ENCODE results near the gene COL16A1.

The COL16A1 gene

GRCh38 chr1:31734582-31735107, 30.8 kb upstream of the COL16A1 start:
- intact Hi-C loops (cut with DNase I): no loop called here
- peak in 16 of 42 donors; percentile 40 to 70 (median 46) for DNase-seq

GRCh38 chr1:31733389-31734219, 29.8 kb upstream of the COL16A1 start:
- intact Hi-C loops (cut with DNase I): no loop called here
- DNase-seq: peak in 25 of 42 donors; percentile 27 to 71 (median 50)

GRCh38 chr1:31732751-31733289, 29.0 kb upstream of the COL16A1 start:
- DNase-seq: no peak
- intact Hi-C loops (cut with DNase I): no loop called here

DNA sequence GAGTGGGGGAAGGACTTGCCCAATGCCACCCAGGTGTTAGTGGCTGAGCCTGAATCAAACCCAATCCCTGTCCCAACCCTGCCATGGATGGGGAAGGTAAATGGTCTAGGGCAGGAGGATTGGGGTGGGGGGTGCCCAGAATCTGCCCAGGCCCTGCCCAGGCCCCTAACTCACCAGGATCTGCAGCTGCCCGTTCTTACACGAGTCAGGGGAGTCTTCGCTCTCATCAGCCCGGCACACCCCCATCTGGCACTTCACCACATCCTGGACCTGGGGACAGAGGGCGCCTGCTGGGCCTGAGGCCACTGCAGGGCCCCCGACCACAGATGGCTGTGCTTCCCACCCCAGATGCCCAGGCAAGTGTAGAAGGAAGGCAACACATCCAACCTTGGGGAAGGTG, 28.5 kb upstream of the COL16A1 start:
- no peak for DNase-seq
- intact Hi-C loops (cut with DNase I): no loop called here

- intact Hi-C loops (cut with DNase I): no loop called here
- DNase-seq: no peak
Measured at GRCh38 chr1:31731049-31731565, 27.3 kb upstream of the COL16A1 start.

DNA sequence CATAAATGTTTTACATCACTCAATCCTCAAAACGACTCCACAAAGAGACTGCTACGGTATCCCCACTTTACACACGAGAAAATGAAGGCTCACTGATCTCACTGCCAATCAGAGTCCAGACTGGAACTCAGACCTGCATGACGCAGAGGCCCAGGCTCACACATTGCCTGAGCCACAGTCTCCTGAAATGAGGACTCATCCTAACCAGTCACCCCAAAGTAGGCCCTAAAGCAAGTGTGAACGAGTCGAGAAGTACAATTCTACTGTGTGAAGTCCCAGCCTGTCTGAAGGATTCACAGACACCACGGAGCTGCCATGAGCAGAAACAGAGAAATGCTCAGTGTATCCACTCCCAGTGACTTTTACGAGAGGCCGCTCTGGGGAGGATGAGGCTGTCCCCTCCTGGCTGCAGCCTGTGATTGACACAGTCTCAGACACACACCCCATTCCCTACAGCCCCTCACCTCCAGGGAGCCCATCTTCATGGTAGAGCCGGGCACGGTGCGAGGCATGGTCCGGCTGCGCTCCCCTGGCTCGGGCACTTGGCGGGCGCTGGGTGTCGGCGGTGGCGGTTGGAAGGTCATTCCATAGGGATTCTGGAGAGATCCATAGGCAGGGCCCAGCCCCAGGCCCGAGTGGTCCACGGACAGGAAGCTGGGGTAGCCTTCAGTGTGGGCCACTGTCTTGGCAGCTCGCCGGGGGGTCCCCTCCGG, 26.7 kb upstream of the COL16A1 start:
- intact Hi-C loops (cut with DNase I): no loop called here
- no peak for DNase-seq

DNA sequence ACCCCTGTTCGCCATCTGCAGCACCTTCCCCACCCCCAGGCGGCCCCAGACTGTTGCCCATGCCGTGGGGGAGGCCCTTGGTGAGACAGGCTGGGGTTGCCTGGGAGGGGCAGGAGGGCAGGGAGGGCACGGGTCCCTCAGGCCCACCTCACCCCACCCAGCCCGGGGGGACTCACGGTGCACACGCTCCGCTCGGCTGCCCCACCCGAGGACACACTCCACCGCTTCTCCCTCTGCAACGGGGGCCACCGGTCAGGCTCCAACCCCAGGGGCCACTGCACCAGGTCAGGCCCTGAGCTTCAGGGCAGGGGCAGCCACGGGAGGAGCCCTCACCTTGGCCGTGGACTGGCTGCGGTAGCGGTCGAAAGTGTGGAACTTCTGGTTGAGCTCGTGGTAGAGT, 24.0 kb upstream of the COL16A1 start:
- no peak for DNase-seq
- intact Hi-C loops (cut with DNase I): no loop called here

DNA sequence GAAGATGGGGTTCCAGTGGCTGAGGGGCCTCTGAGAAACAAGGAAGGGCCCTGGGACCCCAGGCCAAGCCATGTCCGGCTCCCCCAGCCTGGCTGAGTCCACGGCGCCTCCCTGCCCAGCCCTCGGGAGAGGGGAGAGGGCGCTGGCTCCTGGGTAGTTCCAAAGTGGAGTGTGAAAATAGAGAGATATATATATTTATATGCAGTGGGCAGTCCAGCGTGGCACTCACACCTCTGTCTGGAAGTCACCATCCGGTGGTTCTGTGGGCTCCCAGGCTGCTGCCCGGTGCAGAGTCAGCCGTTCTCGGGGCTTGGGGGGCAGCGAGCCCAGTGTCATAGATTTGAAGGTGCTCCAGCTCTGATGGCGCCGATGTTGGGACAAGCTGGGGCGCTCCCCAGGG, 23.4 kb upstream of the COL16A1 start:
- DNase-seq: no peak
- intact Hi-C loops (cut with DNase I): no loop called here

GRCh38 chr1:31726715-31727114, 22.9 kb upstream of the COL16A1 start:
- intact Hi-C loops (cut with DNase I): no loop called here
- no peak for DNase-seq

DNA sequence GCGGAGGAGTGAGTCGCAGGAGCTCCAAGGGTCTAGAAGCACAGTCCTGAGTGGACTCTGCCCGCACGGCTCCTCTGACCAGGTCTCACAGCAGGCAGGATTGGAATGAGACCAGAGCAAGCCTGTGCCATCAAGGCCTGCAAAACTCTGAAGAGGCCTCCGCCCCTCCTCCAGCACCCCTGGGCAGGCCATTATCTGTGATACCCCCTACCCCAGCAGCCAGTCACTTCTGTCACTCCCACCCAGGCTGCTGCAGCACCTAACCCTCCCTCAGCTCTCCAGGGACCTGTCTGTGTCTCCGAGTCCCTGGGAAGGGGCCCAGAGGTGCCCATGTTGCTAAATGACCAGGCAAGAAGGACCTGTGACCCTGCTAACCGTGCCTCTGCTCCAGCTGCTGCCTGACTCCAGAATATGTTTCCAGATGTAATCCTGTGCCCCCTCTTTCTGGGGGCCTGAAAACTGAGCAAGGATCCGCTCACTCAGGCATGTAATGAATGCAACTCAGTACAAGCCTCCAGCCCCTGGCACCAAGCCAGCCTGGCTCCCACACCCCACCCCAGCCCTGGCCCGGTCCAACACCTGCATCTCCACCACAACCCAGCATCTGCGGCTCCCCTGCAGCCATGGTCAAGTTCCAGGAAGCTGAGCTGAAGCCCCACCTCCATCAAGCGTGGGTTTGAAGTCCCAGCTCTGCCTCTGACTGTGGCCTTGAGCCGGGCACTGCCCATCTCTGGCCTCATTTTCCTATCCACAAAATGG, 22.1 kb upstream of the COL16A1 start:
- peak in 3 of 42 donors; percentile 28 to 56 (median 38) for DNase-seq
- intact Hi-C loops (cut with DNase I): no loop called here

DNA sequence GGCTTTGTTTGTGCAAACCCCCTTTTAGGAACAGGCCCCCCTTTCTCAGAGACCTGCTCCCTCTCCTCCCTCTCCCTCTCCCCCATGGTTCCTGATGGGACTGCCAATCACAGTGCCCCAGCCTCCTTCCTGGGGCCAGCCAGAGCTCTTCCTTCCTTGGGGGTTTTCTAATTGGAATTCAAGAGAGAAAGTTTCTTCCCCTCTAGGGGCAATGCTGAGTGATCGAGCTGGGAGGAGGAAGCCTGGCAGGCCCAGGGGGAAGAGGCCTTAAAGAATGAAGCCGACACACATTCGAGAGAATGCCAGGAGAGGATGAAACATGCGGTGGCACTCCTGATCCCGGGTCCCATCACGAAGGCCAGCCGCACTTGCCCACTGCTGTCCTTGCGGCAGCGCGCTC, 21.3 kb upstream of the COL16A1 start:
- intact Hi-C loops (cut with DNase I): no loop called here
- DNase-seq: no peak

- peak in 40 of 42 donors; percentile 39 to 85 (median 63) for DNase-seq
- intact Hi-C loops (cut with DNase I): no loop called here
Measured at GRCh38 chr1:31723828-31724359, 20.1 kb upstream of the COL16A1 start.

GRCh38 chr1:31718327-31718897, 14.6 kb upstream of the COL16A1 start:
- DNase-seq: no peak
- intact Hi-C loops (cut with DNase I): no loop called here

DNA sequence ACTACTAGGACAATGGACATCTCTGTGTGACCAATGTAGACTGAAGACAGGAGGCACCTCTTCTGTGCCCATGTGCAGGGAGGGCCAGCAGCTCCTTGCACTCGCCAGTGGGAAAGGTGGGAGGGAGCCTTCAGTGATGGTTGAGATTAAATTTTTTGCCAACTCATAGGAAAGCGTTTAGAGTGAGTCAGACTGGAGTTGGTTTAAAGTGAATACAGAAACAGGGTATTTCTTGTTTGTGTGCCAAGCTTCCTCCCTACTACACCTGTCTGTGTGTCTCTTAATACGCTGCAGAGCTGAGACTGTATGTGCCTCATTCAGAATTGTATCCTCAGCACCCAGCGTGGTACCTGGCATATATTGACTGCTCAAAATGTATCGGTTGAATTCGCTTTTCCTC, 13.5 kb upstream of the COL16A1 start:
- DNase-seq: no peak
- intact Hi-C loops (cut with DNase I): no loop called here

DNA sequence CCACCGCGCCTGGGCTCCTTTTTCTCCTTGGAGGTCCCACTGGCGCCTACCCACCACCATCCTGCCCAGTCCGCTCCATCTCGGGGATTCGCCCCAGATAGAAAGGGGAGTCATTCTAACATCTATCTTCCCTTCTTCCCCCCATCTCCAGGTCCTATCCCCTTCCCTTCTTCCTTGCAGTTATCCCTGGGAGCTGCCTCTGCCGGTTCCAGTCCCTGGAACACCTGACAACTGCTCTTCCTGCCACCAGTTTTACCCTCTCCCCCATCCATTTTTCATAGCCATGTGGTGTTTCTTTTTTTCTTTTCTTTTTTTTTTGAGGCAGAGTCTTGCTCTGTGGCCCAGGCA, 12.0 kb upstream of the COL16A1 start:
- DNase-seq: no peak
- intact Hi-C loops (cut with DNase I): no loop called here

- intact Hi-C loops (cut with DNase I): no loop called here
- DNase-seq: peak; percentile 76 to 92 (median 85)
Measured at GRCh38 chr1:31715087-31715872, 11.5 kb upstream of the COL16A1 start.

GRCh38 chr1:31714442-31715086, 10.7 kb upstream of the COL16A1 start:
- DNase-seq: peak in 32 of 42 donors; percentile 29 to 78 (median 52)
- intact Hi-C loops (cut with DNase I): no loop called here
